Astrocyte of the cerebellum (primary cell): Measurements from ENCODE around the gene NTM.

Source experiments
- DNase-seq: peaks from one replicate; pipeline ENCODE4 v3.0.0-alpha.2; 2011; ENCODE audit warnings: low read depth
- H3K4me3 ChIP-seq: 2 replicates; pipeline ENCODE4 v1.5.1; 2011; ENCODE audit warnings: mild to moderate bottlenecking, low read depth, low read length, moderate library complexity
- CTCF ChIP-seq: IDR thresholded peaks from 2 replicates; pipeline ENCODE4 v1.5.1; 2012; ENCODE audit warnings: low read length, low read depth, moderate library complexity, mild to moderate bottlenecking; ENCODE audit errors: missing control alignments
- in situ Hi-C: cut with HindIII; loops from 2 replicates; pipeline ENCODE4 v1.10.0; 2017; ENCODE audit warnings: low sequenced_read_pairs

NTM gene

GRCh38 chr11:132349811-132350733 lies 979.7 kb downstream of the NTM start:
- in situ Hi-C loops = no loop called here
- H3K4me3 ChIP-seq = no peak overlapping the region
- peak; percentile 4 for DNase-seq
- TF ChIP-seq CTCF = no peak

- no peak overlapping the region for H3K4me3 ChIP-seq
- no peak for DNase-seq
- no peak for TF ChIP-seq CTCF
- in situ Hi-C loops = no loop called here
Measured at GRCh38 chr11:132351050-132351449, 980.6 kb downstream of the NTM start.

- H3K4me3 ChIP-seq = no peak overlapping the region
- DNase-seq = no peak
- in situ Hi-C loops = no loop called here
- no peak for TF ChIP-seq CTCF
Measured at GRCh38 chr11:132352497-132352896, 982.1 kb downstream of the NTM start.

GRCh38 chr11:132353255-132353654 lies 982.8 kb downstream of the NTM start:
- no peak overlapping the region for H3K4me3 ChIP-seq
- DNase-seq = no peak
- in situ Hi-C loops = no loop called here
- no peak for TF ChIP-seq CTCF

GRCh38 chr11:132357811-132358572 lies 987.6 kb downstream of the NTM start:
- in situ Hi-C loops = no loop called here
- no peak overlapping the region for H3K4me3 ChIP-seq
- TF ChIP-seq CTCF = no peak
- no peak for DNase-seq

GRCh38 chr11:132358573-132358953 lies 988.1 kb downstream of the NTM start:
- DNase-seq = no peak
- H3K4me3 ChIP-seq = no peak overlapping the region
- no peak for TF ChIP-seq CTCF
- in situ Hi-C loops = no loop called here
